Stimulated activated CD8-positive, alpha-beta memory T cell treated with anti-CD3 and anti-CD28 coated beads, Interleukin-15, amount 100 ng/mL, for 24 hours (primary cell): ENCODE data around the gene CACNA1H.
"Not testable (repeated sequence)": the region's sequence is repeated elsewhere in the genome, so short reads cannot be mapped to it uniquely, and the experiment has no call there.

Experiments
- DNase-seq: peaks from one replicate; pipeline ENCODE4 v3.0.0-alpha.2; 2020; ENCODE audit warnings: low read depth

Gene CACNA1H

DNA sequence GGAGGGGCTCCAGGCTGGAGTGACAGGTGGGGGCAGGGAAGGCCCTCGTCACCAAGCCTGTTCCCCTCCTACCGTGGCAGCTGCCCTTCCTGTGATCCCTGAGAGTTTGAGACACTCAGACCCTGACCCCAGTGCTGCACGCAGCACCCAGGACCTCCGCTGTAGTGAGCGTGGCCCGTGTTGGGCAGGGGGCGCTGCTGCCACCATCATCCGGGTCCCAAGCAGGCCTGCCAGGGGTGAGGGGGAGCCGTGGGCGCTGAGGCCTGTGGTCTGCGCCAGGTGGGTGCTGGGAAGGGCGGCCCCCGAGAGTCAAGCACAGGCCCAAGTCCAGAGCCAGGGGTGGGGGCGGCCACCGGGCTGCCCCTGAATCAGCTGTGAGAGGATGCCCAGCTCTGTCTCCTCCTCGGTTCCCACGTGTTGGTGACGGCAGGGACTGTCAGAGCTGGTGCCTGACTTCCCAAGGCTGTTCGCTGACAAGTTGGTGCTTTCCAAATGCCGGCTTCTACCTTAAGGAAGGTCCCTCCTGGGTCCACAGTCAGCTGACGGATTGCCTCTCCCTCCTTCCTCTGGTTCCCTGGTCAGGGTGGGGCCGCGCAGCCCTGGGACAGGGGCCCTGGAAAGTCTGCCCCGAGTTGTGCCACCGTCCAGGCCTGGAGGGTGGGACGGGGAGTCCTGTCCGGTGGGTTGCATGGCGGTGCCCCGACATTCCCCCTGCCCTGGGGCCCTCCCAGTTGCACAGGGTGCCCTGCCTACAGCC is 41.1 kb downstream of the CACNA1H start:
- no peak for DNase-seq

DNA sequence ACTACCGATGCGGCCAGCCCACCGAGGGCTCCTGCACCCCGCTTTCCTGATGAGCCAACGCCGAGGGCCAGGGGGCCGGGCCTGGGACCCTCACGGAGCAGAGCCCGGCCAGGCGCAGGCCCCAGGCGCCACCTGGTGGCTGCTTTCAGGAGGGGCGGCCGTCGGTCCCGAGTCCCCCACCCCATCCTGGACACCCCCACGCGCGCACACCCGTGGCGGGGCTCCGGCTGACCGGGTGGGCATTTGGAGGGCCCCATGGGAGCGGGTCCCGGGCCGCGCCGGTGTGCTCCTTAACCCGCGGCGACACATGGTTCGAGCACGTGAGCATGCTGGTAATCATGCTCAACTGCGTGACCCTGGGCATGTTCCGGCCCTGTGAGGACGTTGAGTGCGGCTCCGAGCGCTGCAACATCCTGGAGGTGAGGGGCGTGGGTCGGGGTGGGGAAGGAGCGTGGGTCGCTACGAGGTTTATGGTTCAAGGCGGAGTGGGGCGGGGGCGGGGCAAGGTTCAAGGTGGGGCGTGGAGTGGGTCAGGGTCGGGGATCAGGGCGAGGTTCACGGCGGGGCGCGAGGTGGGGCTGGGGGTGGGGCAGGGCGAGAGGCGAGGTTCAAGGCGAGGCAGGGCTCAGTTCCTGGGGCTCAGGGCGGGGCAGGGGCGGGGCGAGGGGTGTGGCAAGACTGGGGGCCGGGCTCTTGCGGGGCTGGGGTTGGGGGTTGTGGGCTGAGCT is 41.9 kb downstream of the CACNA1H start:
- DNase-seq, result no peak

DNA sequence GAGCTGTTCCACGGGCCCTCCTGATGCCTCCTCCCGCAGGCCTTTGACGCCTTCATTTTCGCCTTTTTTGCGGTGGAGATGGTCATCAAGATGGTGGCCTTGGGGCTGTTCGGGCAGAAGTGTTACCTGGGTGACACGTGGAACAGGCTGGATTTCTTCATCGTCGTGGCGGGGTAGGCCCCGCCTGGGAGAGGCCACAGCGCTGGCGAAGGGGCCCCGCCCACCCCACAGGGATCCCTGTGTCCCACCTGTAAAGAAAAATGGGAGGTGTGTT is 42.4 kb downstream of the CACNA1H start:
- DNase-seq, result no peak

DNA sequence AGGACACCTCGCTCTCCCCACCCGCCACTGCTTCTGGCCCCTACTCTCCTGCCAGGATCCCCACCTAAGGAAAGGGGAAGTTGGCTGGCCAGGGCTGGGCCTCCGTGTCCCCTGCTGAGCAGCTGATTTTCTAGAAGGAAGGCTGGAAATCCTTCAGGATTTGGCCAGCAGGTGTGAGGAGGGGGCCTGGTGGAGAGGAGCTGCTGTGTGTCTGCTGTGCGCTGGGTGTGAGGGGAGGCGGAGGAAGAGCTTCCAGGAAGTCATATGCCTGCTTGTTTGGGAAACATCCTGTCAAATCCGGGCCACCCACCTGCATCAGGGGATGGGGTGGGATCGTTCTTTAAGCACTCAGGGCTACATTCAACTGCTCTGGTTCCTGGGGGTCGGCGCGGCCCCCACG is 43.6 kb downstream of the CACNA1H start:
- no peak for DNase-seq

DNA sequence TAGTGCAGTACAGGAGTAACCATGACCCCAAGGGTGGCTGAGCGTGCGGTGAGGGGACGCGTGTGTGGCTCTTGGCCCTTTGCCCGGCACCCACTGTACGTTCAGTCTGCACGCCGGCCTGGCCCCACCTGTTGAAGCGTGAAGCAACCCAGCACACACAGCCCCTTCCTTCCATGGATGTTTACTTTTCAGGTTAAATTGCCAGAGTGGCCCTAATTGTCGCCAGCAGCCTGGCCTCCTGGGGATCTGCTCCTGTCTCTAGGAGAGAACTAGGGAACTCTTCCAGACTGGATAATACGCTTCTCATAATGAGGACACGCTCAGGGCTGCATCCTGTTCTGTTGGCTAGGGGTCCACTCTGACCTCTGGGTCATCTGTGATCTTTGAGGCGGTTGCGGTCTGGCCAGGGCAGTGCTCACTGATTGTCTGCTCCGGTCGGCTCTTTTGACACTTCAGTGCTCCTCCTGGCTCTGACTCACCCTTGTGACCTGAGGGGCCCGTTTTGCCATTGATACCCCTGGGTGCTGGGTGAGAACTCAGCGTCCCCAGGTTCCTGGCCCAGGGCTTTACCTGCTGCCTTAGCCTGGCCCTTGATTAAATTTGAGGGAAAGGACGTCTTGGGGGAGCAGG is 44.4 kb downstream of the CACNA1H start:
- DNase-seq, result no peak

GRCh38 chr16:1198194-1198593 is 45.3 kb downstream of the CACNA1H start:
- DNase-seq, result no peak

DNA sequence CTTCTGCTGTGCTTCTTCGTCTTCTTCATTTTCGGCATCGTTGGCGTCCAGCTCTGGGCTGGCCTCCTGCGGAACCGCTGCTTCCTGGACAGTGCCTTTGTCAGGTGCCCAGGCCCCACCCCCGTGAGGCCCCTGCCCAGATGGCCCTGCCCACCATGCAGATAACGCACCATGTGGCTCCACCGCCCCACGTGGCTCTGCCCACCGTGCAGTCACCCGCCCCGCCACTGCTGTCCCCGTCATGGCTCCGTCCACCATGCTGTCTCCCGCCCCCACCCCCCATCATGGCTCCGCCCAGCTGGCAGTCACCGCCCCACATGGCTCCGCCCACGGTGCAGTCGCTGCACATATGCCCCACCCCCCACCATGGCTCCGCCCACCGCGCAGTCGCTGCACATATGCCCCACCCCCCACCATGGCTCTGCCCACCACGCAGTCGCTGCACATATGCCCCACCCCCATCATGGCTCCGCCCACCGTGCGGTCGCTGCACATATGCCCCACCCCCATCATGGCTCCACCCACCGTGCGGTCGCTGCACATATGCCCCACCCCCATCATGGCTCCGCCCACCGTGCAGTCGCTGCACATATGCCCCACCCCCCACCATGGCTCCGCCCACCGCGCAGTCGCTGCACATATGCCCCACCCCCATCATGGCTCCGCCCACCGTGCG is 45.9 kb downstream of the CACNA1H start:
- not testable (repeated sequence) for DNase-seq

DNA sequence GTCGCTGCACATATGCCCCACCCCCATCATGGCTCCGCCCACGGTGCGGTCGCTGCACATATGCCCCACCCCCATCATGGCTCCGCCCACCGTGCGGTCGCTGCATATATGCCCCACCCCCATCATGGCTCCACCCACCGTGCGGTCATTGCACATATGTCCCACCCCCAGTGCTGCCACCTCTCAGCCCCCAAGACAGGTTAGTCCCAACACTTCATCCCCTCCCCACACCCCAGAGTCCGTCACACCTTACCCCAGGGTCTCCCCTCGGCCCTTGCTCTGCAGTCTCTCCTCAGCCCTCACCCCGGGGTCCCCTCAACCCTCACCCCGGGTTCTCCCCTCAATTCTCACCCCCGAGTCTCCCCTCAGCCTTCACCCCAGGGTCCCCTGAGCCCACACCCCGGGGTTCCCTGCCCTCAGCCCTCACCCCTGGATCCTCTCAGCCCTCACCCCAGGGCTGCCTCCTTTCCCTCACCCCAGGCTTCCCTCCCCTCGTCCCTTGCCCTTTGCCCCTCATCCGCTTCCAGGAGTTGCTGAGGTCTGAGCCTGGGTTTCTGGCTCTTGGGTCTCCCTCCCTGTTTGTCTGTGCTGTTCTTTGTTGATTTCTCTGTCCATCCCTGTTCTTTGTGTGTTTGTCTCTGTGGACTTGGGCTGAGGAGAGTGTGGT is 46.6 kb downstream of the CACNA1H start:
- DNase-seq, result no peak

DNA sequence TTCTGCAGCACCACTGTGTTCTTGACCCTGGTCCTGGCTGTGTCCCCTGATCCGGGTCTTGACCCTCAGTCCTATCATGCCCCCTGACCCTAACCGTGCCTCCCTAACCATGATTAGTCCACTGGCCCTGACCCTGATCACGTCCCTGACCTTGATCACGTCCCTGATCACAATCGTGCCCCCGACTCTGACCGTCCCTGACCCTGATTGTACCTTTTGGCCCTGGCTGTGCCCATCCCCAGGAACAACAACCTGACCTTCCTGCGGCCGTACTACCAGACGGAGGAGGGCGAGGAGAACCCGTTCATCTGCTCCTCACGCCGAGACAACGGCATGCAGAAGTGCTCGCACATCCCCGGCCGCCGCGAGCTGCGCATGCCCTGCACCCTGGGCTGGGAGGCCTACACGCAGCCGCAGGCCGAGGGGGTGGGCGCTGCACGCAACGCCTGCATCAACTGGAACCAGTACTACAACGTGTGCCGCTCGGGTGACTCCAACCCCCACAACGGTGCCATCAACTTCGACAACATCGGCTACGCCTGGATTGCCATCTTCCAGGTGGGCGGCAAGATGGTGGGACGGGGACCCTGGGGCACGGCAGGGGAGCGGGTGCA is 47.2 kb downstream of the CACNA1H start:
- DNase-seq, result no peak

GRCh38 chr16:1201444-1201843 is 48.5 kb downstream of the CACNA1H start:
- no peak for DNase-seq

- DNase-seq, result no peak
Observed at GRCh38 chr16:1202274-1202673, 49.4 kb downstream of the CACNA1H start.

DNA sequence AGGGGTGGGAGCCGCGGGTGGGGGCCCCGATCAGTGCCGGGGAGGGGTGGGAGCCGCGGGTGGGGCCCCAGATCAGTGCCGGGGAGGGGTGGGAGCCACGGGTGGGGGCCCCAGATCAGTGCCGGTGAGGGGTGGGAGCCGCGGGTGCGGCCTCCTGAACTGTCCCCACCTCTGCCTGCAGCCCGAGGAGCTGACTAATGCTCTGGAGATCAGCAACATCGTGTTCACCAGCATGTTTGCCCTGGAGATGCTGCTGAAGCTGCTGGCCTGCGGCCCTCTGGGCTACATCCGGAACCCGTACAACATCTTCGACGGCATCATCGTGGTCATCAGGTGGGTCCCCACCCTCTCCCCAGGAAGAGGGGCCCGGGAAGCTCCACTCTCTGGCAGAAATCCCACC is 52.0 kb downstream of the CACNA1H start:
- no peak for DNase-seq

- DNase-seq, result no peak
Observed at GRCh38 chr16:1206326-1206725, 53.4 kb downstream of the CACNA1H start.

DNA sequence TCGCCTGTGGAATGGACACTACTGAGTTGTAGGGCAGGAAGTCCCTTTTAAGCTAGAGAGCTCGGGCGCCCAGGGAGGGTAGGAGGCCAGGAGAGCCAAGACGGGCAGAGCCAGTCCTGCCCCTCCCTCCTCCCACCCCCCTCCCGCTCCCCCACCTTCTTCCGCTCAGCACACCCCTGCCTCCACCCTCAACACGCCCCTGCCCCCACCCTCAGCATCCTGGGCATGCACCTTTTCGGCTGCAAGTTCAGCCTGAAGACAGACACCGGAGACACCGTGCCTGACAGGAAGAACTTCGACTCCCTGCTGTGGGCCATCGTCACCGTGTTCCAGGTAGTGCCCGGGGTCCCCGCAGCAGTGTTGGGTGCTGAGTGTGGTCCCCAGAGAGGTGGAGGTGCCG is 53.9 kb downstream of the CACNA1H start:
- no peak for DNase-seq

- no peak for DNase-seq
Observed at GRCh38 chr16:1208239-1208830, 55.4 kb downstream of the CACNA1H start.

GRCh38 chr16:1209081-1209480 is 56.2 kb downstream of the CACNA1H start:
- DNase-seq, result no peak

- DNase-seq, result no peak
Observed at GRCh38 chr16:1210461-1210860, 57.6 kb downstream of the CACNA1H start.

DNA sequence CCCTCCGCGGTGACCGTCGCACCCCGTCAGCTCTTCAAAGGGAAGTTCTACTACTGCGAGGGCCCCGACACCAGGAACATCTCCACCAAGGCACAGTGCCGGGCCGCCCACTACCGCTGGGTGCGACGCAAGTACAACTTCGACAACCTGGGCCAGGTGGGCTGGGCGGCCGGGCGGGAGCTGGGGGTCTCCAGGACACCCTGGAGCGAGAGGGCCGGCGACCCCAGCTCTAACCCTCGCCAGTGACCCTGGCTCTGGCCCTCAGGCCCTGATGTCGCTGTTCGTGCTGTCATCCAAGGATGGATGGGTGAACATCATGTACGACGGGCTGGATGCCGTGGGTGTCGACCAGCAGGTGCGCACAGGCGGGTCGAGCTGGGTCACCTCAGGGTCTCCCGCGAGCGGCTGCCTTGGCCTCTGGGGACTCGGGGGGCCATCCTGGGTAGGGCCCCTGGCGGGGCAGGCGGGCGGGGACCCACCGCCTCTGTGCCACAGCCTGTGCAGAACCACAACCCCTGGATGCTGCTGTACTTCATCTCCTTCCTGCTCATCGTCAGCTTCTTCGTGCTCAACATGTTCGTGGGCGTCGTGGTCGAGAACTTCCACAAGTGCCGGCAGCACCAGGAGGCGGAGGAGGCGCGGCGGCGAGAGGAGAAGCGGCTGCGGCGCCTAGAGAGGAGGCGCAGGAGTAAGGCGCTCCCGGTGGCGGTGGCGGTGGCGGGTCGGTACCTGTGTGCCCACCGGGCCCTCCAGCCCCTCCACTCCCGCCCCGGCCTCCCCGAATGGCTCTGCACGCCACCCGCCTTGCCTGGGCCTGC is 58.8 kb downstream of the CACNA1H start:
- no peak for DNase-seq

DNA sequence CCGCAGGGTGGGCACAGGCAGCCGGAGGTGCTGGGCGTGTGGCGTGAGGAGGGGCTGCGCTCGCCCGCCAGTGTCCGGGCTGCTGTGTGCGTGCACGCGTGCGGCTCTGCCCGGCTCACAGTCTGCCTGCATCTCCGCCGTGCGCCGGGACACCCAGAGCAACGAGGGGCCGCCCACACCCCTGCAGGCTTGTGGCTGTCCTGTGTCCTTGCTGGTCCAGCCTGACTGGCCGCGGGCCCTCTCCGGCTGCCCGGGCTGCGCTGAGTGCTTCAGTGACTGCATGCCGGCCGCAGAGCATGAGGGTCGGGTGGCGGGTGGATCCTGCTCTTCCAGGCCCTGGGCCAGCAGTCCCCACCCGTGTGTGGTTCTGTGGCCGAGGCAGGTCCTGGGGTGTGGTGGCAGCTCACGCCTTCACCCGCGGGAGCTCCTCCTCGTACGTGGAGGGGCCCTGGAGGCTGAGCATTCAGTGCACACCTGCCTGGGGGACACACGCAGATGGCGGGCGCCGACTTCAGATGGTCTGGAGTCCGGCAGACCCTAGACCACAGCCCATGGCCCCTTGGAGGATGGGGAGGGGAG is 59.8 kb downstream of the CACNA1H start:
- no peak for DNase-seq

DNA sequence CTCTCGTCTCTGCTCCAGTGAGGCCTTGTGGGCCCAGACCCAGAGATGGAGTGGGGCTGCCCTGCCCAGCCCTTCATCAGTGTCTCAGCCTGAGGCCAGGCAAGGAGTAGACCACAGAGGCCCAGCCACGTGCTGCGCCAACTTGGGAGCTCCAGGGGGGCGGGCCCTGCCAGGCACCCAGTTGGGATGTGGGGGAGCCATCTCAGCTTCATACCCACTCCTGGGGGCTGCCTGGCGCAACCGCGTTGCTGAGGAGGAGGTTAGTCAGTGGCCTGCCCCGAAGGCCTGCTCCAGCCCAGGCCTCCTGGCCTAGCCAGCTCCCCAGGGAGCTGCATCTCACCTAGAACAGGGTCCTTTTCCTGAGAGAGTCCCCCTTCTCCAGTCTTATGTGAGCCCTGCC is 60.3 kb downstream of the CACNA1H start:
- DNase-seq, result no peak
